AG09319 (cell line): ENCODE measurements around the gene UNC5B.

Source experiments
- DNase-seq: peaks from one replicate; pipeline ENCODE4 v3.0.0-alpha.2; 2010; ENCODE audit warnings: low read depth; ENCODE audit errors: extremely low read depth
- TF ChIP-seq, protein P1 (sequence below): IDR thresholded peaks from 2 replicates; pipeline ENCODE4 v1.5.1; 2011; ENCODE audit warnings: low read depth, mild to moderate bottlenecking, inconsistent platforms, low read length, moderate library complexity

The UNC5B gene

DNA sequence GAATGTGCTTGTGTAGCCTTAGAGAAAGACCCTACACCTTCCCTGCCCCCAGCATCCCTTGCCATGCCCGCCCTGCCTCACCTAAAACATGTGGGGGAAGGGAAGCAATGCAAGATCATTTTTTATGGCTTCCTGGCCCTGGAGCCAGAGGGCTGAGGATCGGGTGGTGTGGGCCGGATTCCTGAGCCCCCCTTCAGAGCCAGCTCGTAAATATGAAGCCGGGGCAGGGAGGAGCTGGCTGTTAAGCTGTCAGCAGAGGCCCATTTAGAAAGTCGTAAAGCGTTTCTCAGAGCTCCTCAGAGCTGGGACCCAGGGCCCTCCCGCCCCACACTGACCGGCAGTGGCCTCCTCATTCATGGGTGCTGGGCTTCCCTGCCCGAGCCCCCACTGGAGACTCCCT is 23.9 kb downstream of the UNC5B start:
- DNase-seq = no peak
- TF ChIP-seq, protein P1, sequence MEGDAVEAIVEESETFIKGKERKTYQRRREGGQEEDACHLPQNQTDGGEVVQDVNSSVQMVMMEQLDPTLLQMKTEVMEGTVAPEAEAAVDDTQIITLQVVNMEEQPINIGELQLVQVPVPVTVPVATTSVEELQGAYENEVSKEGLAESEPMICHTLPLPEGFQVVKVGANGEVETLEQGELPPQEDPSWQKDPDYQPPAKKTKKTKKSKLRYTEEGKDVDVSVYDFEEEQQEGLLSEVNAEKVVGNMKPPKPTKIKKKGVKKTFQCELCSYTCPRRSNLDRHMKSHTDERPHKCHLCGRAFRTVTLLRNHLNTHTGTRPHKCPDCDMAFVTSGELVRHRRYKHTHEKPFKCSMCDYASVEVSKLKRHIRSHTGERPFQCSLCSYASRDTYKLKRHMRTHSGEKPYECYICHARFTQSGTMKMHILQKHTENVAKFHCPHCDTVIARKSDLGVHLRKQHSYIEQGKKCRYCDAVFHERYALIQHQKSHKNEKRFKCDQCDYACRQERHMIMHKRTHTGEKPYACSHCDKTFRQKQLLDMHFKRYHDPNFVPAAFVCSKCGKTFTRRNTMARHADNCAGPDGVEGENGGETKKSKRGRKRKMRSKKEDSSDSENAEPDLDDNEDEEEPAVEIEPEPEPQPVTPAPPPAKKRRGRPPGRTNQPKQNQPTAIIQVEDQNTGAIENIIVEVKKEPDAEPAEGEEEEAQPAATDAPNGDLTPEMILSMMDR = no peak

DNA sequence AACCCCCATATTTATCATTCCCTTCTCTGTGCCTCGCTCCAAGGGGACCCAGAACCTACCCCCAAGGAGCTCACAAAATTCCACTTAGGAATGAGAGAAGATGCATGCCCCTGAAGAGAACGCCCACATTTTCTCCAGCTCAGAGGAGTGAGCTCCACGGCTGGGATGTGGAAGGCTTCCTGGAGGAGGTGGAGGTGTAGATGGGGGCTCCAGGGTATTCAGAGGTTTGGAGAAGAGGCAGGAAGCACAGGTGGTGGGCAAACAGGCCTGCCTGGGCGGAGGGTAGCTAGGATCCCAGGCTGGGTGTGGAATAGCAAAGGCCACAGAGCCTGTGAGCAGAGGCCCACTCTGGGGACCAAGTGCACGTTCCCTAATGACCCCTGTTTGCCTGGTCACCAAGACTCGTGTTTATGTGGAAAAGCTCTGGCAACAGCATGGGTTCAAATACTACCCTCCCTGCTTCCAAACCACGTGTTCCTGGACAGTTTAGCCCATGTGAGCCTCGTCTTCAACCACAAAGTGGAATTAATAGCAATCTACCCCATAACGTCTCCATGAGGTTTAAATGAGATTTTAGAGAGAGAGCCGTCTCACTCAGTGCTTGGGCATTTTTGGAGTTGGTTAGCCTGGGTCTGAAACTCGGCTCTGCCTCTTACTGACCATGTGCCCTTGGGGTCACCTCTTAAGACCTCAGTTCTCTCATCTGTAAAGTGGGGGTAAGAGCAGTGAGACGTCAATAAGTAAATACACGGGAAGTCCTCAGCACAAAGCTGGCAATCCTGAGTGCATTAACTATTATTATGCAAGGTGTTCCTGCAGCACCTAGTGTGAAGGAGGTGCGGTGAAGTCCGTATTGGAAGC is 24.7 kb downstream of the UNC5B start:
- DNase-seq = no peak
- TF ChIP-seq, protein P1 = no peak

GRCh38 chr10:71237843-71238623 is 25.7 kb downstream of the UNC5B start:
- DNase-seq = no peak
- TF ChIP-seq, protein P1 = no peak

- no peak for DNase-seq
- TF ChIP-seq, protein P1 = no peak
Observed at GRCh38 chr10:71238626-71239025, 26.3 kb downstream of the UNC5B start.

DNA sequence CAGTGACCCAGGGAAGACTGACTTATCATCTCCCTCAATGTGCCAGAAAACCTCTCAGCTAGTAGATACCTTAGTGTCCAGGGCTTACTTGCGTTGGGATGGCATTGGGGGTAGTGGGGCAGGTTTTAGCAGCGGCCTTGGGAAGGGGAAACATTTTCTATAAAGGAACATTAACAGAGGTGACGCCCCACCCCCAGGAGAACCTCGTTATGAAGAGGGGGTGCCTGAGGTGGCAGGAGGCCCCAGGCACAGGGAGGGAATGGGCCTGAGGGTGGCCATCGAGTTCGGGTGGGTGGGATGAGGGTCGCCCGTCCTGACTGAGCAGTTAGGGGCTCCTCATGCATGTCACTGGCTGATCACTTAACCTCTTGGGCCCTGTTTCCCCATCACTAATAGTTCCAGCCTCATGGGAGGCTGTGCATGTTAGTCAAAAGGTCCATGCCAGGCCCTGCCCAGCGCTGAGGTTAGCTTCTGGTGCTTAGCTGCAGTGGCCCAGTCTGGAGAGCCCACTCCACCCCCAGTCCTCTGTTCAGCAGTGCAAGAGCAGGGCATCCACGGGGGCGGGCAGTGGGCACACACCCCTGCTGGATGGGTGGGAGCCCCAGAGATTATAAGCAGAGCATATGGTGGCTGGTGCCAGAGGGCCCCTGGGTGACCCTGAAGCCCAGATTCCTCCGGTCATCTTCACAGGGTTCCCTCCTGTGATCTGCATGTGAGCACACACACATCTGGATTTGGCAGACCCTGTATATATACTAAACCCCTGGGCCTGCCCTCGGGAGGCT is 27.0 kb downstream of the UNC5B start:
- TF ChIP-seq, protein P1 = no peak

GRCh38 chr10:71239946-71240795 is 27.8 kb downstream of the UNC5B start:
- TF ChIP-seq, protein P1 = no peak
- no peak for DNase-seq

More for the DNA sequence above, 27.0 kb downstream of the UNC5B start:
- DNase-seq = no peak
